HG03135 (cell line): ENCODE measurements around the gene EXOC7.

Source experiments
- ATAC-seq: cut with Tn5 transposase; IDR thresholded peaks from one replicate; pipeline ENCODE4 v1.9.1; 2021; ENCODE audit warnings: mild to moderate bottlenecking, moderate library complexity; ENCODE audit not compliant: unreplicated experiment

The EXOC7 gene

DNA sequence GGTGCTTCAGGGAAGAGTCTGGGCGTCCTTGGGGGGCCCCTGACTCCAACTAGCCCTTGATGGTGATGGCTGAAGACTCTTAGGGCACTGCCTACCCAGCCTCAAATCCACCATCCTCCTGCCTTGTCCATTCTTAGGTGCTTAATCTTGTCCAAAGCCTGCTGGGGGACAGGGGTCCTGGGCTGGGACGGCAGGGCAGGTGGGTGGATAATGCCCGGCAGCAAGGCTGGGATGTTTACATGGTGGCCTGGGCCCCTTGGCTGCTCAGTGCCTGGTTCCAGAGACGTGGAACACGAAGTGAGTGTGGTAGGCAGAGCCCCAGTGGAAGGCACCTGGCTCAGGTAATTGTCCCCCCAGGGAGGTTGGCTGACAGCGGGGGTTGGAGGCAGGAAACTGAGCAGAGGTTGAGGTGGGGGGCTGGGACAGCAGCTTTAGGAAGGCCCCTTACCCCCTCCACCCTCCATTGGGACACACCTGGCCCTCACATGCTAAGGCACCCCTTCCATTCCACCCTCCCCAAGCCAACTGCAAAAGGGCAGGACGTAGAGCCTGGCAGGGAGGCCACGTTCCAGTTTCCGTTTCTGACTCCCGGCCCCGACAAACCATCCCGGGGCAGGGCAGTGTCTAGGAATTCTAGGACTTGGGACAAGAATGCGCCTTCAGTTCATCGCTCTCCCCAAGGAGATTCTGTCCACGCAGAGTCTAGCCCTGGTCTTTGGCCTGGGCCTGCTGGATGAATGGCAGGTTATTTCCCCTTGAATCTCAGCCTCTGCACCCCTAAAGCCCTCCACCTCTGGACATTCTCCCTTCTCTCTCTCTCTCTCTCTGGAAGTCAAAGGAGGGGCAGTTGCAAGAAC lies 35.5 kb upstream of the EXOC7 start:
- no peak for ATAC-seq

DNA sequence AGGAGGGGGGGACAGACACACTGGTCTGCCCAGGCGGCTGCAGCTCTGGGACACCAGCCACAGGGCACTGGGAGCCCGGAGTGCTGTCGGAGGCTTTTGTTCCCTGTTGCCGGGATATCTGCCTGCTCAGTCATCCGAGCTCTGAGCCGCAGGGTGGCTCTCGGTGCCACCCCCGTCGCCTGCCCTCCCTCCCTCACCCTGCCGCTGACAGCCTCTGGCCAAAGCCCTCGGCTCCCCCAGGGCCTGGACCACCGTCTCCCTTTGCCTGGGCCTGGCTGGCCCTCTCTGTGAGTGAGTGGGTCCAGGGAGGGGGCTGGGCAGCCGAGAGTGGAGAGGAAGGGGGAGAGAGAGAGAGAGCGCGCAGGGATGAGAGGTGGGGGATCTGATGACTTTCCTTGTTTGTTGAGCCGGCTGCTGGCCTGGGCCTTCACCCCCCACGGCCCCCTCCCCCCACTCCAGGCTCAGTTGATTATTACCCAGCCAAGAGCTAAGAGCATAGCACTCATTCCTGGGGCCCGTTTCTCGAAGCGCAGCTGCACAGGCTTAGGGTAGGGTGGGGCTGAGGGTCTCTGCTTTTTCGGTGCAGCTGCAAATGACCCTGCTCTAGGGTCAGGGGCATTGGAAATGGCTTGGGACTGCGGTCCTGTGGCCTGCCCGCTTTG lies 34.8 kb upstream of the EXOC7 start:
- no peak for ATAC-seq

DNA sequence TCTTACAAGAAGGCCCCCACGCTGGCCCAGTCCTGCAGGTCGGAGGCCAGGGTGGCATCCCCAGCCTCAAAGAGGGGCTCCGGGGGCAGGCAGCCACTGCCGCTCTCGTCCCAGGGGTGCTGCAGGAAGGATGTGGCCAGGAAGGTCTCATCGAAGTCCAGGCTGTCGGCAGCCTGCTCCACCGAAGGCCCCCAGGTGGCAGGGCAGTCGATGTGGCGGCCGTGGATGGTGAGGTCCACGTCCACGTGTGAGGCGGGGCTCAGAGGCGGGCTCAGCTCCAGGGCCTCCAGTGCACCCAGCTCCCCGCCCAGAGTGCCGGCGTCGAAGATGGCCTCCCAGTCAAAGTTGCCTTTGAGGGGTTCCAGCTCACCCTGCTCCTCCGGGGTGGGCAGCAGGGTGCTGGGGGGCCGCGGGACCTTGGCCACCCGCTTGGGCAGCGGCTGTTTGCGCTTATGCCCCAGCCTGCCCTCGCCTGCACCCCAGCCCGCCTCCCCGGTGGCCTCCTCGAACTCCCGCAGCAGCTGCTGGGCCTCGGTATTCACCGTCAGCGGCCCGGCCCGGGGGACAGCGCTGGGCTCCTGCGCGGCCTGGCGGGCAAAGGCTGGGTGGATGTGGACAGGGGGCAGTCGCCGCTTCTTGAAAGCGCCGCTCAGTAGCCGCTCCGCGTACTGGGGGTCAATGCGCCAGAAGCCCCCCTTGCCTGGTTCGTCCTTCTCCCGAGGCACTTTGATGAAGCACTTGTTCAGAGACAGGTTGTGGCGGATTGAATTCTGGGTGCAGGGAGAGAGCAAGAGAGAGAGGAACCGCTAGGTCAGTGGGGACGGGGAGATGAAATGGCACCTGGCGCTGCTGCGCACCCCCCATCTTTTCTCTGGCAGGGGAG lies 34.0 kb upstream of the EXOC7 start:
- ATAC-seq: no peak

DNA sequence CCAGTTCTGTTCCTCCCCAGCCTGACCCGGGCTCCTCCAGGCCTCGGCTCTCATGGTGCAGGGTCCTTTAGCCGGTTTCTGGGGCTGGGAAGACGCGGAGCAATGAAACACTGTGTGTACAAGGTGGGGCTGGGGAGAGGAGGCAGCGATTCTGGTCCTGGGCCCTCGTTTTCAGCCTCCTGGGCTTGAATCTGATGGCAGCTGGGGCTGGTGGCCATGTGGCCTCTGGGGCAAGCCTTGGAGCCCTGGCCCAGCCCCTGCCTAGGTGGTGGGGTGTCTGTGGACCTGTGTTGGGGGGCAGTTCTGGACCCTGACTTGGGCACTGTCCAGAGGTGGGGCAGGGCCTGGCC lies 33.4 kb upstream of the EXOC7 start:
- no peak for ATAC-seq

DNA sequence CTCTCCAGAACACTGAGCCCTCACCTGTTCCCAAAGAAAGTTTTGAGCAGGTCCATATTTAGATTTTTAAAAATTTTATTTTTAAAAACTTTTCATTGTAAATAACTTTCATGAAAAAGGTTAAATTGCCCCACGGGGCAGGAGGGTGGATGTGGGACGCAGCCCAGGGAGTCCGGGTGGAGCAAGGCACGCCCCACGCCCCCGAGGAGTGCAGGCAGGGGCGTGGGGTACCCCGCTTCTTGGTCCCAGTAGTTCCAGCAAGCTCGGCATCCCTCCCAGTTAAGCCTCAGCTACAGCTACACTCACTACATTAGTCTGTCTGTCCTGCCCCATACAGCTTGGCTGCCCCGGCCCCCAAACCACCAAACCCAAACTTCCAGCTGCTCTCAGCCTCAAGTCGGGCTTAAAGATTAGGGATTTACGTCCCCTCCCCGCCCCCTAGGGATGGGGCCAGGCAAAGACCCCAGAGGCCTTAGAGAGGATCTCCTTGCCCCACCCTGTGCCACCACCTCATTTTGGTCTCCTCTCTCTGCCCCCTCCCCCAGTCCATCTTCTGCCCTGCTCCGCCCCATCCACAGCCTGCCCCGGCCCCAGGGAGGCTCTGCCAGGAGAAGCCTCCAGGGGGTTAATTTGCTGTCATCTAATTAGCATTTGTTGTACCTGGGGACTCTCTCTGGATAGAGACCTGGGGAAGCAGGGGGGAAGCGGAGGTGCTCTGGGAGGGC lies 32.9 kb upstream of the EXOC7 start:
- no peak for ATAC-seq

DNA sequence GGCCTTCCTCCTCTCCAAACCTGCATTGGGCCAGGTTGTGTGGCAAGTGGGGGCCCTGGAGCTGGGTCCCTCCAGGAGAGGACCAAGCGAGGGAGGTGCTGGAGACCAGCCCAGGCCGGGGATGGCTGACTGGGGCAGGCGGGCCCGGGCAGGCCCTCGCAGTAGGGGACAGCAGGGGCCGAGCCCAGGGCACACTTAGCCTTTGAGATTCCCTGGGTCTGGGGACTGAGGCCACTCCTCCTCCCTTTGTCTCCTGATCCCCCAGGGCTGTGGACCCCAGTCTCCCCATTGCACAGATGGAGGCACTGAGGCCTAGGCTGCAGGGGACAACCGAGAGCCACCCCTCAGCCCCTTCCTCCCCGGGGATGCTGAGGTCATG lies 32.2 kb upstream of the EXOC7 start:
- ATAC-seq: no peak

DNA sequence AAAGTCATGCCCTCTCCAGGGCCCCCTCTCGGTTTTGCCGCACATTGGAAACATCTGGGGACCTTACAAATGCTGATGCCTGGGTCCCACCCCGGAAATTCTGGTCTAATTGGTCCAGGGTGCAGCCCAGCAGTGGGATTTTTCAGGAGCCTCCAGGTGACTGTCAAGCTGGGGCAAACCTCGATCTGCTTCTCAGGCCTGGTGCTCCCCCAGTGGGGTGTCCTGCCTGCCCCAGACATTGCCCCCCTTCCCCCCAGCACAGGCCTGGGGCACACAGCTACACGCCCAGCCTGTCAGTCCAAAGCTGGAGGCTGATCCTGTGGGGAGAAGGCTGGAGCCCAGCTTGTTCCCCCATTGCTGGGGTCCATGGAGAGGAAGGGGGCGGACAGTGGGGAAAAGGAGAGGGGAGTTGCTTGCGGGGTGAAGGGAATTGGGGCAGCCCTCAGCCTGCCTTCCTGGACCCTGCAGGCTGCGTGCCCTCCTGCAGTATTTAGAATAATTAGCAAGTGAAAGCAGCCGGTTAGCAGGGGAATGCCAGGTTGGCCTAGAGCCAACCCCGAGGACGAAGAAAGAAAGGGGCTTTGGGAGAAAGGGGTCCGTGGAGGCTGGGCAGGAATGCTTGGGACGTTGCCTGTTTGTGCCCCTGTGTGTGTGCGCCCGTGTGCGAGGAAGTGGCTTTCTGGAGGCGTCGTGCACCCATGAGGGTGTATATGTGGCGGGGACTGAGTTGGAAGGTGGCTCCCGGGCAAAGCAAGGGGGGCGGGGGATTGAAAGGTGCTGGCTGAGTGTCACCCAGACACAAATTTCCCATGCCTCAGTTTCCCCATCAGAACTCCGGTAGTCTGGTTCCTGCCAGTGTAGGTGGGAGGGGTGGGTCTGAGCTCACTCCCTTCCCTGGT lies 31.6 kb upstream of the EXOC7 start:
- ATAC-seq: no peak

DNA sequence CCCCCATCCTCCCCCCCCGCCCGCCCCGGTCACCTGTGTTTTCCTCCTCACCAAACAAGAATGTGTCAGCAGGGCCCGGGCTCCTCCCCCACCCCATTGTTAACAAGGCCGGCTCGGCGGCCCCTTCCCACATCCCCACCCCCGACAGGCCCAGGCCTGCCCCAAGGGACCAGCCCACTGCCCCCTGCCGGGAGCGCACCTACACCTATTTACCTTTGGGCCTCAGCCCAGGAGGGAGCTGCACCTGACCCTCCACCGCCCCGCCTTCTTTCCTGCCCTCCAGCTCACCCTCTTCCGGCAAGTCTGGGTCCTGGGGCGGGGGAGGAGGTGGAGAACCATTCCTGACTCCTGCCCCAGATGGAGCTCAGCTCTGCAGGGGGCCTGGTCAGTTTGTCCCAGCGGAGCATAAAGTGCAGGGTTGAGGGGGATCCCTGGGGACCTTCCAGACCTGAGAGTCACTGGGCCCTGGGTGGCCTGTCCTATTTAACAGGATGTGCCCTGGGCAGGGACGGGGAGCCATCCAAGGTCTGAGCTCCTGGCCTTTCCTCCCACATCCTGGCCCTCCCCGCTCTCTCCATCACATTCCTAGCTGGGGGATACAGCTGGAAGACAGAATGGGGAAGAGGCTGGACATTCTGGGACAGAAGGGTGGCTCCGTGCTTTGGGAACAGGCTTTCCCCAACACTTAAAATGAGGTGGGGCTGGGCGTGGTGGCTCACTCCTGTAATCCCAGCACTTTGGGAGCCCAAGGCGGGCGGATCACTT lies 29.2 kb upstream of the EXOC7 start:
- no peak for ATAC-seq

DNA sequence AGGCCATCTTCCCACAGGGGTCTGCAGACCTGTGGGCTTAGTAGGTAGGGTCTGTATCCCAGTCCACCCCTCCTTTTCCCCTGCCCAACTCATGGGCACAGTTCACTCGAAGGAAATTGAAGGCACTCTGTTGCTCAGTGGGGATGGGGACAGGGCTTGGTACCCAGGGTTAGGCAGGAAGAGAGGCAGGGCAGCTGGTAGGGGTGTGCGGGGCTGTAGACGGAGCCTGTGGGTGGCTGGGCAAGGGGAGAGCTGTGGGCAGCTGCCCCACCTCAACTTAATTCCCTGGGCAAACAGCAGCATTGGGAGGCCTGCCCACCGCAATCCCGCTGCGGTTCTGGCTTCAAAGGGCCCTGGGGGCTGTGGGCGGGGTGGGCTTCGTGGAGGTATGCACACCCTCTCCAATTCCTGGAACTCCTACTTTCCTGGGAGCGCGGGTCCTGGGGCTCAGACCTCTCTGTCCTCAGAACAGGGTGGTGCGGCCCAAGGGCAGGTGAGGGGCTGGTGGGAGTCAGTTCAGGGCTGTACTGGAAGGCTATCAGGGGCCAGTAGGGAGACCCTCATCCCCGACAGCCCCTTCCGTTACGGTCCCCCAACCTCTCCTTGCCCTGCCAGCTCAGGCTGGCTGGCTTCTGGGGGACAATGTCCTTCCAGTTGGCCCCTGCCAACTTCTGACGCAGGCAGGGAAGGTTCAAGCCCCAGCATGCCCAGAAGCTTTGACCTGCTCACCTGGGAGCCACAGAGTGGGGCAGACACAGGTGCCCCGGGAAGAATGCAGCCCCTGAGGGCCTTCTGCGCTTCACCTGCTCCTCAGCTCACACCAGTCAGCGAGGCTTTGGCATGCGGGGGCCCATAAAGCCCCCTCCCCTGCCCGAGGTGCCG lies 28.3 kb upstream of the EXOC7 start:
- no peak for ATAC-seq

DNA sequence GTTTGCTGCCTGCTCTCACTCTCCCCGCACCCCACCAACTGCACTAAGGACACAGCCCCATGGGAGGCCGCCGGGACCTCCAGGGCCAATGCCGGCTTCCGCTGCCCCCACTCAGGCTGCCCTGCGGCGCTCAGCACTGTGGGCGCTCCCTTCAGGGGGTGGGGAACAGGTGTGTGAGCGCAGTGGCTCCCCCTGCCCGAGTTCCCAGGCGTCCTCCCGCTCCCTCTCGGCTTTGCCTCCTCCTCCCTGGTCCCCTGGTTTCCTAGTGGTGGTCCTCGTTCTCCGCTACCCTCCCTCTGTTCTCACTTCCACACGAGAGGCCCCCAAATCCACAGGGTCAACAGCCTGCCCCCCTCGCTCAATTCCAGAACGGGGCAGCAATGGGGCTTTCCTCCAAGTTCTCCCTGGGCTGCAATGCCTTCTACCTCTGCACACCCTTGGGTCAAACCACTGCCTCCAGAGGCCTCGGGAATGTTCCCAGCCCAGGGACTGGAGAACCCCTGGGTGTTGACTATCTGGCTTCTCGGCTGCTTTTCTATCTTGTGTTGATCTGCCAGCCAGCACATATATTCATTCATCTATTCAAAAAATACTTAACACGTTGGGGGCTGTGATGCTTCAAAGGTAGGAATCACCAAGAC lies 27.6 kb upstream of the EXOC7 start:
- ATAC-seq: no peak

DNA sequence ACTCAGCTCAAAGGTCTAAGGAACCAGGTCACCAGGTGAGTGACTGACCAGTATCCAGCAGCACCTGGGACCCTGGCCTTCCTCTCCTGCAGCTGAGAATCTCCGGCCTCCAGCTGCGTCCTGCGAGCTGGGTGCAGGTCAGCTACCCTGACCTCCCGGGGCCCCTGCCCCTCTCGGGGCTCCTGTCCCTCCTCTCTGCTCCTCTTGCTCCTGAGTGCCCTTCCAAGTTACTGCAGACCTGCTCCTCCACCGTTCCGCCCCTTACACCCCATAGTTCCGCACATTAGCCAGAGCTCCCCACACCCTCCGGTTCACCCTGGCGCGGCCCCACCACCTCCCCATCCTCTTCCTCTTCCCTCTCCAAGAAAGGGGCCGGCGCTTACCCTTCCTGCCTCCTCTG lies 26.9 kb upstream of the EXOC7 start:
- ATAC-seq: no peak

DNA sequence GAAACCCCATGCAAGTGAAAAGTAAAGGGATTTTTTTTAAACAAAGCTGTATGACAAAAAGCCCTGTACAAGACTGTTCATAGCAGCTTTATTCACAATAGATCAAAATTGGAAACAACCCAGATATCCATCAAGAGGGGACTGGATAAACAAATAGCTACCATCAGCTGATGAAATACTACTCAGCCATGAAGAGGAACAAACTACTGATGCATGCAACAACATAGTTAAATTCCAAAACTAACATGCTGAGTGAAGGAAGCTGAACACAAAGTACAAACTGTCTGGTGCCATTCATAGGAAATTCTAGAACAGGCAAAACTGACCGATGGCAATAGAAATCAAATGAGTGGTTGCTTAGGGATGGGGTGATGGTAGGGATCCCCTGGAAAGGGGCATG lies 22.3 kb upstream of the EXOC7 start:
- ATAC-seq: no peak

DNA sequence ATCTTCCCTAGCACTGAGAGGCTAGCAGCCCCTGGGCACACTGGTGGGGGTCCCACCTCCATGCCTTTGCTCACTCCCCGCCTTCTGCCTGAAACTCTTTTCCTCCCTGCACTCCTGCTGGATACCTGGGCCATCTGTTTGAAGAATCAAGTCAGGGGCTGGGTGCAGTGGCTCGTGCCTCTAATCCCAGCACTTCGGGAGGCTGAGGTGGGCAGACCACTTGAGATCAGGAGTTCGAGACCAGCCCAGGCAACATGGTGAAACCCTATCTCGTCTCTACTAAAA lies 21.7 kb upstream of the EXOC7 start:
- no peak for ATAC-seq

DNA sequence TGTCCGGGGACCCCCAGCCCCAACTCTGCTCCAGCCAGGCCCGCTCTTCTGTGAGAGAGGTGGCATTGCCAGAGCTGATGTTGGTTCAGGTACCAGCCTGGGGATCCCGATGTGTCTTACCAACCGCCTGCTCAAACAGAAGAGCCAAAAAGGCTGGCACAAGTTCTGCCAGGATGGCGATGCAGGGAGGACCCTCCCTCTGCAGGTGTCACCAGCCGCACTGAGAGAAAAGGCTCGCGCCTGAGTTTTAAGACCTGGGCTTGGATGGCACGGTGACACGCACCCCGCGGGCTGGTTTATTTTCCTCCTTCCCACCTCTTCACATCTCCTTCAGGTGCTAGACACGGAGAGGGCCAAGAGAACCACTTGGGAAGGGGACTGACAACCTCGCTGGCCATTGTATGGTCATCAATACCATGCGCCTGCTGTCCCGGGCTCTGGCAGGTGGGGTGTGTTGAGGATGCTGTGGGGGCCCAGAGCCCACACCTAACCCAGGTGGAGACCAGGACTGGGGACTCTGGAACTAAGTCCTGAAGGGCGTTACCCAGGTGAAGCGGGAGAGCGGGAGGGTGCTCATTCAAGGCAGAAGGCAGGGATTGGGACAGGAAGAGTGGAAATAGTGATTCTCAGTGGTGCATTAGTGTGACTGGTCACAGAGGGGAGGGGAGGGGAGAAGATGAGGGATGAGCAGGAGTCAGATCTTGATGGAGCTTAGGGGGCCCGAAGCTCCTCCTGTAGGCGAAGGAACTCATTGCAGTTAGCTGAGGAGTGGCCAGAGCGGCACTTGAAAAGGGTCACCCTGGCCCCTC lies 21.2 kb upstream of the EXOC7 start:
- ATAC-seq: no peak

DNA sequence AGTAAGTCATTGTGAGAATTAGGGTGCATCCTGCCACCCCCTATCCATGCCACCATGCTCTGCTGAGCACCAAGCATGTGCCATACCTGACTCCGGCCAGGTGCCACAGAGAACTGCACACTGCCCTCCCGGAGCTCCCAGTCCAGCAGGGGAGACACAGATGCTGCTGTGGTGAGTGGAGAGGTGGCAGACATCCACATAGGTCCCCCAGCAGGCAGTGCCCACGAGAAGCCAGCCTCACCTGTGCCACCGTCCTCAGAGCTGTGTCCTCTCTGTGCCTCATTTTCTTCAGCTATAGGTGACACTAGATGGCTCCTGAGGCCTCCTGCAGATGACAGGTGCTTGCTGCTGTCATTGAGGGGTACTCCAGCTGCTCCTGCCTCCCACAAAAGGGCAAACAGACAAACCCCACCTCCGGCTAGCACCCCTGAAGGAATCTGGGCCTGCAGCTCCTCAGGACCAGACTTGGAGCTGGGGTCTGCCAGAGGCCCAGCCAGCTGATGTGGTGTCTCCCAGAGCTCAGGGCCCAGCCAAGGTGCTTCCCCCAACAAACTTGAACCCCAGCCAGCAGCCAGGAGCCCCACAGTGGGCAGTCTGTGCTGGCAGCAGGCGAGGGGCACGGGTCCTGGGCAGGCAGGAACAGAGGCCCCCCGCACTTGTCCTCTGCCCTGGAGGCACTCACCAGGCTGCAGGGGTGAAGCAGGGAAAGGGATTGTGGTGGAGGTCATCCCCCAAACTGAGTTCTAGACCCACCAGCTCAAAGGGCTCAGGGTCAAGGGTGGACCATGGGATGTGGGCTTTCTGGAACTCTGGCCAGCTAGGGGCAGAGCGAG lies 20.4 kb upstream of the EXOC7 start:
- ATAC-seq: no peak

DNA sequence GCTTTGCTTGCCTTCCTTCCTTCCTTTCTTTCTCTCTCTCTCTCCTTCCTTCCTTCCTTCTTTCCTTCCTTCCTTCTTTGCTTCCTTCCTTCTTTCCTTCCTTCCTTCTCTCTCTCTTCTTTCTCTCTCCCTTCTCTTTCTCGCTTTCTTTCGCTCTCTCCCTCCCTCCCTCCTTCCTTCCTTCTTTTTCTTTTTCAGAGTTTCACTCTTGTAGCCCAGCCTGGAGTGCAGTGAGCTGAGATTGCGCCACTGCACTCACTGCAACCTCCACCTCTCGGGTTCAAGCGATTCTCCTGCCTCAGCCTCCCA lies 19.6 kb upstream of the EXOC7 start:
- ATAC-seq: no peak
